ENCODE measurements around the gene ASCC2.
"Not testable (repeated sequence)": the region's sequence is repeated elsewhere in the genome, so short reads cannot be mapped to it uniquely, and the experiment has no call there.

ASCC2 gene

GRCh38 chr22:29782061-29782845 lies 55.8 kb downstream of the ASCC2 start:
- FAIRE-seq, result no peak

GRCh38 chr22:29780748-29781676 lies 57.1 kb downstream of the ASCC2 start:
- FAIRE-seq, result no peak

GRCh38 chr22:29780220-29780619 lies 57.9 kb downstream of the ASCC2 start:
- no peak for FAIRE-seq

DNA sequence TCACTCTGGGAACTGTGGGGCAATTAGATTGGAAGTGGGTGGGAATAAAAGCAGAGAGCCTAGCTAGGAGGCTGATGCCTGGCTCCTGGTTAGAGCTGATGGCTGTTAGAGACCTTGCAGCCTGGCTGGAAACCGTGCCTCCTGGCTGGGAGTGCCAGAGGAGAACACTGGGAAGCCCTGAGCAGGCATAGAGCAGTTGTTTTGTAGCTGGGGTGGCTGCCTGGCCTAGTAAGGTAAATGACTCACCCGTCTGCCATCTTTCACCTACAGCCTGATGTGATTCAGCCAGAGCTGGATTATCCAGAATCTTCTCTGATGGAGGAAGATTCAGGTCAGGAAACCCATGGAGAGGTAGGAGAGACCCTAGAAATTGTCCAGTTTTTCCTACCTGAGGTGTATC lies 64.8 kb downstream of the ASCC2 start:
- no peak for FAIRE-seq

DNA sequence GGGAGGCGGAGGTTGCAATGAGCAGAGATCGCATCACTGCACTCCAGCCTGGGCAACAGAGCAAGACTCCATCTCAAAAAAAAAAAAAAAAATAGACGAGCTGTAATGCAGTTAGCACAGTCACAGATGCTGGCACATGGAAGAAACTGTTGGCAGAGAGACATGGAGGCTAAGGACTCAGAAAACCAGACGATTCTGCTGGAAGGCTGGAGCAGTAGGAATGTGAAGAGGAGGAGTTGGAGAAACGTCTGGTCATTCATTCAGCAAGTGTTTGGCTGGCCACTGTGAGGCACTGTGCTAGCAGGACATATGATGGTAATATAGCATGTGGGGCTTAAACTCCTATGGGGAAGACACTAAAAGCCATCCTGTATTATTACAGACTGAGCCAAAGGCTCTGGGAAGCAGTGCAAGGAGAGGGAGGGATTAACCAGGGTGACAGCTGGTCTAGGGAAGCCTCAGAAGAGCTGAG lies 65.9 kb downstream of the ASCC2 start:
- FAIRE-seq, result no peak

GRCh38 chr22:29769723-29770321 lies 68.3 kb downstream of the ASCC2 start:
- no peak for FAIRE-seq

DNA sequence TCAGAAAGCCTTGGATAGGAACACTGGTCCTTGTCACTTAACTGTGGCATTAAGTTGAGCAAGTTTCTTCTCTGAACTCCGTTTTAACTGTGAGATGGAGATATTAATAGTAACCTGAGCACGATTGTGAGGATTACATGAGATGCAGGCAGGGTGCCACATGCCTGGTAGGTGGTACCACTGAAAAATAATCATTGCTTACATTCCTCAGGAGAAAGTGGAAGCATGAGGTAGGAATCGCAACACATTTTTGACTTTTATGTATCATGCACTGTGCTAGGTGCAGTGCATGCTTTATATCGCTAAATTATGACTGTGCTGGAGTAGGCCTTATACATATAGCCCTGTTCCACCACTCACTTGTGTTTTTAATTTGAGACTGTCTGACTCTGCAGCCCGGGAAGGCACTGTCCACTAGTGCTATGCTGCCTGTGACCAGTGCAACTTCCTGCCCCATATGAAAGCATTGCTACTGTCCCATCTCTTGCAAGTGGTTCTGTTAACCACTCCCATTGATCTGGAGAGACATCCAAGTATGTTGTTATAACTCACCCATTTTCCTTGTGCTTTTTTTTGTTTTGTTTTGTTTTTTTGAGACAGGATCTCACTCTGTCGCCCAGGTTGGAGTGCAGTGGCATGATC lies 69.9 kb downstream of the ASCC2 start:
- no peak for FAIRE-seq

GRCh38 chr22:29767171-29768051 lies 70.7 kb downstream of the ASCC2 start, which contains the start of gene UQCR10:
Gene UQCR10 (plus strand): TSS chr22:29767369. CDS start chr22:29767399, 30 bp downstream.
- no peak for FAIRE-seq

DNA sequence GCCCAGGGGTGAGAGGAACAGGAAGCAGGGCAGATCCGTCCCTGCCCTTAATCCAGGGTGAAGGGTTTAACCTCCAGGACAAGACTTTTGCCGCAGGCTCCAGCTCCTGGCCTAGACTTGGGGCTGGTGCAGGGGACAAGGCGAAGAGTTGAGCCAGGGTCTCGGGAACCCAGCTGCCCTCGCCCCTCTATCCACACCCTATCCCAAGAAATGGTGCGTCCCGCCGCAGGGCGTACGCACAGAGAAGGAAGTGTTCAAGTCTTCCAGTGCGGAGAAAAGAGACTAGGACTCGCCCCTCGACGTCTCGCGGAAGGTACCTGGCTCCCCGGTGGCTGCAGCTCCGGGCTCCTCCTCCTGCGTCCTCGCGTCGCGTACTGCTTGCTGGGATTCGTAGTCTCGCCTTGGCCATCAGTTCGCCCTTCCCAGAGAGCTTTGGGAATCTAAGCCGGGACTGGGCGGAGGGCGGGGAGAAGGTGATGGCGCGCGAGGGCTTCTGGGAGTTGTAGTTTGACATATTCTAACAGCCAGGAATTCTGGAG lies 71.4 kb downstream of the ASCC2 start, which contains the start of gene ZMAT5:
ZMAT5 (minus strand) TSS at position 376 of the 539 bp plus-strand sequence. CDS start 18,463 bp downstream, outside the sequence.
- FAIRE-seq, result peak; percentile 86

GRCh38 chr22:29765905-29766631 lies 72.0 kb downstream of the ASCC2 start:
- no peak for FAIRE-seq

DNA sequence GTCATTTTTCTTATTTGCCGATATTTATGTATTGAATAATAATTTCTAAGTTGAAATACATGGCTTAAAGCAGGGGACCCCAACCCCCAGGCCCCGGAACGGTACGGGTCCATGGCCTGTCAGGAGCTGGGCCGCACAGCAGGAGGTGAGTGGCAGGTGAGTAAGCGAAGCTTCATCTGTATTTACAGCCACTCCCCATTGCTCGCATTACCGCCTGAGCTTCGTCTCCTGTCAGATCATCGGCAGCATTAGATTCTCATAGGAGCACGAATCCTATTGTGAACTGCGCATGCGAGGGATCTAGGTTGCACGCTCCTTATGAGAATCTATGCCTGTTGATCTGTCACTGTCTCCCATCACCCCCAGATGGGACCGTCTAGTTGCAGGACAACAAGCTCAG lies 75.8 kb downstream of the ASCC2 start:
- no peak for FAIRE-seq

DNA sequence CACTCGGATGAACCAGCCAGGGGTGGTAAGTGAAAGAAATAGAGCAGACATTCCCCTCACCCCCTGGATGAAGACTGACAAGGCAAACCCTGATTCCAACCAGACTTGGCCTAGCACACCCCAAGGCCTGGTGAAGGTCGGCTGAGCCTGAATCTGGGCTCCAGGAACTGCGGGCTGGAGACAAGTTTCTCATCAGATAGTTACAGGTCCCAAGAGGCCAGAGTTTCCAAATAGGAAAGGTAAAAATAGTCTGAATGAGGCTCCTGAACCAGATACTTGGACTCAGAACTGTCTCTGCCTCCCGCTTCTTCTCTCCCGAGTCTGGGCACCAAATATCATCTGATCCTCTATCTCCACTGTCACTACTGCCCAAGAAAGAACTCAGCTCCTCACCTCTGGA lies 79.1 kb downstream of the ASCC2 start:
- FAIRE-seq, result no peak

DNA sequence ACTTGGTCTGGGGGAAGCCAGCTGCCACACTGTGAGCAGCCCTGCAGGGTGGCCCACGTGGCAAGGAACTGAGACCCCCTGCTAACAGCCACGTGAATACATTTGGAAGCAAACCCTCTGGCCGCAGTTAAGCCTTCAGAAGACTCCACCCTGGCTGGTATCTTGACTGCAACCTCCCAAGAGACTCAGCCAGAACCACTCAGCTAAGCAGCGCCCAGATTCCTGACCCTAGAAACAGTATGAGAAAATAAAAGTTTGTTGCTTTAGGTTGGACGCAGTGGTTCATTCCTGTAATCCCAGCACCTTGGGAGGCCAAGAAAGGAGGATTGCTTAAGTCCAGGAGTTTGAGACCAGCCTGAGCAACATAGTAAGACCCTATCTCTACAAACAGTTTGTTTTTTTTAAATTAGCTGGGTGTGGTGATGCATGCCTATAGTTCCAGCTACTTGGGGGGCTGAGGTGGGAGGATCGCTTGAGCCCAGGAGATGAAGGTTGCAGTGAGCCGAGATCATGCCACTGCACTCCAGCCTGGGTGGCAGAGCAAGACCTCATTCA lies 79.9 kb downstream of the ASCC2 start:
- FAIRE-seq, result no peak

GRCh38 chr22:29757096-29757495 lies 81.0 kb downstream of the ASCC2 start:
- no peak for FAIRE-seq

GRCh38 chr22:29756341-29756740 lies 81.7 kb downstream of the ASCC2 start:
- no peak for FAIRE-seq

- FAIRE-seq, result no peak
Measured at GRCh38 chr22:29755889-29756288, 82.2 kb downstream of the ASCC2 start.

- not testable (repeated sequence) for FAIRE-seq
Measured at GRCh38 chr22:29754658-29755395, 83.2 kb downstream of the ASCC2 start.

- no peak for FAIRE-seq
Measured at GRCh38 chr22:29753808-29754657, 84.0 kb downstream of the ASCC2 start.
